DMS53 treated with DMSO at 0.1 percent for 48 hours (cell line): Measurements from ENCODE around the gene PPP1R26.
"Not testable (repeated sequence)": the region's sequence is repeated elsewhere in the genome, so short reads cannot be mapped to it uniquely, and the experiment has no call there.

ENCODE experiments used
- DNase-seq: peaks from one replicate; lab custom pipeline; 2025; ENCODE audit not compliant: unreplicated experiment; lab: John Stamatoyannopoulos, UW

The PPP1R26 gene, protein sequence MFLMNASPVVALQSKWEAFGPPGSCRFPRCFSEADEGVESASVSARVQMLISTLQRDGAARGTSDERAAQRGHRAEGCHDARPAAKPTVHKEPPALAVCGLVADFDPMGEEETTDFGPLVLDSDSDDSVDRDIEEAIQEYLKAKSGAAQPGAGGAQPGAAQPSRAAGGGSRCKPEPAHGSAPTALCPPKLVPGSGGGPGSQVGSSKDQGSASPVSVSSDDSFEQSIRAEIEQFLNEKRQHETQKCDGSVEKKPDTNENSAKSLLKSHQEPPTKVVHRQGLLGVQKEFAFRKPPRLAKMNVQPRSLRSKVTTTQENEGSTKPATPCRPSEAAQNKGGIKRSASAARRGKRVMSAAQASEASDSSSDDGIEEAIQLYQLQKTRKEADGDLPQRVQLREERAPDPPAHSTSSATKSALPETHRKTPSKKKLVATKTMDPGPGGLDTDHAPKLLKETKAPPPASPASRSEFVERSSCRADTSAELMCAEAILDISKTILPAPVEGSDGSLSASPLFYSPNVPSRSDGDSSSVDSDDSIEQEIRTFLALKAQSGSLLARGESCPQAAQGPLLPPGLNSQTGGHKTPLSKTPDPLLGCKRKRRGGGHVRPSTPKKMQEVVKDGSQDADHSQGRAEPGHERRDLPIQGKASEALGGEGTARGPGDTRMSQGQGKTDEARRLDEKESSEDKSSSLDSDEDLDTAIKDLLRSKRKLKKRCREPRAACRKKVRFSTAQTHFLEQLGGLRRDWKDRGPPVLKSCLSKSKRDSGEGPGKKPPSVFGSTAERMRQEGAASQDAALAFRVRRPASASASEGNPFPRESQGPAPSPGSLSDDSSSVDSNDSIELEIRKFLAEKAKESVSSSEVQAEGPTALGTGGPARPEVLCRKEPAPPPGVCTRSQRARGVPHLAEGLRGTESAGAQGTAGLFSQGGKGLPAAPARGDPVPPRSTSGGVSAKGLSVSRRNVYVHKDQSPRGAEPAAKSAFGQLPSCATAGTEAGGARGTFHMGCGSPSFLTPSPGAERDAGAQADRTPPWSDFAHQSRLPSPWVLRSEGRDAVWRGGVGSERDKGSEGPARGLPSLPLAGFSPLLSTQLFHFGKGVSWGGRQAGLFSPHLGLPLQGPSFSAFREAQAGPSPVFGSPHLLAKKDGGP (N-terminal part only)

DNA sequence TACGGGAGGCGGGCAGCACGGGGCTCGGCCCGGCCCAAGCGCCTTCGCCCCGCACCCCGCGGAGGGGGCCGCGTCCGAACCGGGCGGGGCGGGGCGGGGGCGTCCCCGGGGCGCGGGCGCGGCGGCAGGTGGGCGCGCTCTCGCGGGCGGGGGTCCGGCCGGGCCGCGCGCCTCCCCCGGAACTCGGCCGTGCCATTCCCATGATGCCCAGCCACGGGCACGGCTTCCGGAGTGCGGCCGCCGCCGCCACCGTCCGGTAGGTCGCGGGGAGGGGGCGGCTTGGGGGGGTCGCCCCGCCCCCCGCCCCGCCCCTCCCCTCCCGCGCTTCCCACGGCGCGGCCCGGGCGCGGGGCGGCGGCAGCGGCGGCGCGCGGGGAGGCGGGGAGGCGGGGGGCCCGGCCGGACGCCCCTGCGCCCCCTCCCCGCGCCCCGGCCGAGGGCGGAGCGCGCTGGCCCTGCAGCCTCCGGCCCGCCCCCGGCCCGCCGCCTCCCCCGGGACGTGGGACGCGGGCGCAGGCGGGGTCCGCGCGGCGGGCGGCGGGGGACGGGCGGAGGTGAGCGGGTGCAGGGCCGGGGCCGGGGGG lies at the start of gene PPP1R26:
Gene PPP1R26 (plus strand): TSS at position 314 of the 584 bp plus-strand sequence. CDS start 4,729 bp downstream, outside the sequence.
- peak; percentile 10 for DNase-seq

DNA sequence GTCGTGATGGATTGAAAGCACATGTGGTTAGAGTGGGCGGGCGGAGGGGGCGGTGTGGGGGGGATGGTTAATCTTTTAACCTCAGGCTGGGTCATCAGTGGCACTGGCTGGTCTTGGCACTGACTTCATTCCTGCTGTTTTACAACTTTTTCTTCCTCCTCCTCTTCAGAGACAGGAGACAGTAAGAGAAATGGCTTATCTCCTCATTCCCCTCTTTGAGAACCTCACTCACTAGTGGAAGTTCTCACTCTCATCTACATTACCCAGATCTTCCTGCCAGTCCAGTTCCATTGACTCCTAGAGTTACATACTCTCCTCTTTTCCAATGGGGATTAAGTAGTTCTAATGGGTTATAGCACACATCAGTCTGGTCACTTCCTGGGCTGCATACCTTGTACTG lies 42.3 kb upstream of the PPP1R26 start:
- no peak for DNase-seq

DNA sequence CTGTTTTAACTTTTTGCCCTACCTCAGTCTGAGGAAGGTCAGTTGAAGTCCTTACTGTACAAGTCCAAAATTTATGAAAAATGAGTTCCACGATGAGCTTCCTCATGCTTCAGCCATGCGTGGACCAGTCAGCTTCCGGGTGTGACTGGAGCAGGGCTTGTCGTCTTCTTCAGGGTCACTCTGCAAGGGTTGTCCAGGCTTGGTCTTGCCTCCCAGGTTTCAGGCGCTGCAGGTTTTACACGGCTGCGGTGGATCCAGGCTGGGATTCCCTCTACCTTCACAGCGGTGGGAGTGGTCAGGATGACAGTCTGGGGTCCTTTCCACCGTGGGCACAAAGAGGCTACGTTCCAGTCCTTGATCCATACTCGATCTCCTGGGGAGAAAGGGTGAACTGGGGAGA lies 41.9 kb upstream of the PPP1R26 start:
- DNase-seq = not testable (repeated sequence)

DNA sequence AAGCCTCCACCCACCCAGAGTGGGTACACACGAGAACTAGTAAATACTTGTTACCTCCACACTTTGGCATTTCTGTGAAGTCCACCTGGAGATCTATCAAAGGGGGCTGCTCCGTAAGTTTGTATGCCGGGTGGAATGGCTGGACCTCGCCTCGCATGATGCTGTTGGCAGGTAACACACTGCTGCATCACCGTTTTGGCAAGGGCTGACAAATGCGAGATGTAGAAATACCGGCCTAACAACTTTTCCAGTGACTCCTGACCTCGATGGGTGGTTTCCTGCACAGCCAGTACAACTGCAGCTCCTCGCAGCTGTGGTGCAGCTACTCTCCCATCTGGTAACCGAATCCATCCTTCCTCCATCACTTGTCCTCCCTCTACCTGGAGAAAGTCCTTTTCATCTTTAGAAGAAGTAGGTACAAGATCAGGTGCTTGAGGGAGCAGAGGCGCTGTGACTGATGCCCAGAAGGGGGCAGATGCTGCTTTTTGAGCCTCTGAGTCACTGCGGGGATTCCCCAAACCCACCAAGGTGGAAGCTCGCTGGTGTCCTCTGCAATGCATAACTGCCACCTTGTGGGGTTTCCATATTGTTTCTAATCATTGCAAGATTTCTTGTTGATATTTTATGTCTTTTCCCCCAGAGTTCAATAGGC lies 40.9 kb upstream of the PPP1R26 start:
- not testable (repeated sequence) for DNase-seq

DNA sequence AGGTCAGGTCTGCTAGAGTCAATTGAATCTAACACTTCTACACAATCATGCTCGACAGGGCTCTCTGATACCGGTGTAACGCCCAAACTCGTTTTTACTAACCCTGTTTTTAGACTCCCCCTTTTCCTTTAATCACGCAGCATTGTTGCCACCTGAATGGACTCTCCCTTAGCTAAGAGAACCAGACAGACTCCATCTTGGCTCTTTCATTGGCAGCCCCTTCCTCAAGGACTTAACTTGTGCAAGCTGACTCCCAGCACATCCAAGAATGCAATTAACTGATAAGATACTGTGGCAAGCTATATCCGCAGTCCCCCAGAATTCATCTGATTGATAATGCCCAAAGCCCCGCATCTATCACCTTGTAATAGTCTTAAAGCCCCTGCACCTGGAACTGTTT lies 40.1 kb upstream of the PPP1R26 start:
- not testable (repeated sequence) for DNase-seq

DNA sequence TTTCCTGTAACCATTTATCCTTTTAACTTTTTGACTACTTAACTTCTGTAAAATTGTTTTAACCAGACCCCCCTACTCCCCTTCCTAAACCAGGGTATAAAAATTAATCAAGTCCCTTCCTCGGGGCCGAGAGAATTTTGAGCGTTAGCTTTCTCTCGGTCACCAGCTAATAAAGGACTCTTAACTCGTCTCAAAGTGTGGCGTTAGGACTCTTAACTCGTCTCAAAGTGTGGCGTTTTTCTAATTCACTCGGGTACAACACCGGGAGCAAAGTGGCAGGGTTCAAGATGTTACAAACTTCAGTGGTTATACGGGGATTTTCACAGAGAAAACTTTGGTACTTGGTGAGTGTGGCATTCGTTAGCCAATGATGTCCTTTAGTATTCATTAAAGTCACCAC lies 39.7 kb upstream of the PPP1R26 start:
- no peak for DNase-seq

DNA sequence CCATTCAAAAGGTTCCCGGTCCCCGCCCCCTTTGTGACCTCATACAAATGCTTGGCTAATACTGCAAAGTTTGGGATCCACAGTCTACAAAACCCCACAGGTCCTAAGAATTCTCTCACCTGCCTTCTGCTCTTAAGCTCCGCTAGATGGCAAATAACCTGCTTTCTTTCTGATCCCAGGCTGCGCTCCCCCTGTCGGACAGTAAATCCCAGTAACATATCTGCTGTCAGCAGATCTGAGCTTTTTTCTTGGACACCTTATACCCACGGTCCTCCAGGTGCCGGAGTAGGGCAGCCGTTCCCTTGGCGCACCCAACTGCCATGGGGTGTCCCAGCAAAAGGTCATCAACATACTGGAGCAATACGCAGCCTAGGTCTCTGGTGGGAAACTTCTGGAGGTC lies 39.0 kb upstream of the PPP1R26 start:
- DNase-seq = no peak

DNA sequence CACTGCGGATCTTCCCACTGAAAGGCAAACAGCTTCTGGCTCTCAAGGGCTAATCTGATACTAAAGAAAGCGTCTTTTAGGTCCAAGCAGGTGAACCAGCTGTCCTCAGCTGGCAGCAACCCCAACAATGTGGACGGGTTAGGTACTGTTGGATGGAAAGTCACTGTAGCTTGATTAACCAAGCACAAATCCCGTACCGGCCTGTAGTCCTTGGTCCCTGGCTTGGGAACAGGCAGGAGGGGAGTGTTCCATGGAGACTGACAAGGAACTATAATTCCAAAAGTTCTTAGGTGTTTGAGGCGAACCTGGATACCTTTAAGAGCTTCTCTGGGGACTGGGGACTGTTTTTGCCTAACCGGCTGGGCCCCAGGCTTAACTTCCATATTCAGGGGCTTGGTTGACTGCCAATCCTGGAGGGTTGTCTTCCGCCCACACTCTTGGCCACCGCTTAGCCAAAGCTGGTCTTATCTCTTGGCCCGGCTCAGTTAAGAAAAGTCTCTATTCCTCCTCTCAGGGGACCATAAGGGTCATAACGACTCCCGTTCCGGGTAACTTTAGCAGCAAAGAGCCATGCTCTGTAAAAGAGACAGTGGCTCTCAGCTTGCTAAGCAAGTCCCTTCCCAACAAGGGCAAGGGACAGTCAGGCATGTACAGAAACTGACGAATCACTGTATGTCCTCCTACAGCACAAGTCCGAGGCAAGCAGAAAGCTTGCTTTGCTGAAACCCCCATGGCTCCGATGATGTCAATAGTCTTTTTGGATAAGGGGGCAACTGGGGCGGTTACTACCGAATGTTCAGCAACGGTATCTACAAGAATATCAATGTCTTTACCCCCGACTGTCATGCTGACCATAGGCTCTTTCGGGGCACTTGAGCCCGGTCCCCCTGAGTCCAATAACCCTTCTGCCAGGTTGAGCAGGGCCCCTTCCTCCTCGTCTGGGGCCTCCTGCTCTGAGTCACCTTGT lies 38.2 kb upstream of the PPP1R26 start:
- not testable (repeated sequence) for DNase-seq

DNA sequence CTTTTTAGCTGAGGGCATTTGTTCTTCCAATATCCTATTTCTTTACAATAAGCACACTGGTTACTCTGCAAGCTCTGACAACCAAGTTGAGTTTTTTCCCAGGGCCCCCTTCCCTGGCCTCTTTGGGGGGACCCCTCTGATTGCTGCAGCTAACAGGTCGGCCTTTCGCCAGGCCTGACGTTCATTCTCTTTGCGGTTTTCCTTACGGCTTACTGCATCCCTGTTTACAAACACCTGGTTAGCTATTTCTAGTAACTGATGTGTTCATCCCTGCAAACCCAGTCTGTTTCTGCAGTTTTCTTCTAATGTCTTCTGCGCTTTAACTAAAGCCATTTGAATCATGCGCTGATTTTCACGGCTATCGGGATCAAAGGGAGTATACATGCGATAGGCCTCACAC lies 37.5 kb upstream of the PPP1R26 start:
- DNase-seq = no peak

DNA sequence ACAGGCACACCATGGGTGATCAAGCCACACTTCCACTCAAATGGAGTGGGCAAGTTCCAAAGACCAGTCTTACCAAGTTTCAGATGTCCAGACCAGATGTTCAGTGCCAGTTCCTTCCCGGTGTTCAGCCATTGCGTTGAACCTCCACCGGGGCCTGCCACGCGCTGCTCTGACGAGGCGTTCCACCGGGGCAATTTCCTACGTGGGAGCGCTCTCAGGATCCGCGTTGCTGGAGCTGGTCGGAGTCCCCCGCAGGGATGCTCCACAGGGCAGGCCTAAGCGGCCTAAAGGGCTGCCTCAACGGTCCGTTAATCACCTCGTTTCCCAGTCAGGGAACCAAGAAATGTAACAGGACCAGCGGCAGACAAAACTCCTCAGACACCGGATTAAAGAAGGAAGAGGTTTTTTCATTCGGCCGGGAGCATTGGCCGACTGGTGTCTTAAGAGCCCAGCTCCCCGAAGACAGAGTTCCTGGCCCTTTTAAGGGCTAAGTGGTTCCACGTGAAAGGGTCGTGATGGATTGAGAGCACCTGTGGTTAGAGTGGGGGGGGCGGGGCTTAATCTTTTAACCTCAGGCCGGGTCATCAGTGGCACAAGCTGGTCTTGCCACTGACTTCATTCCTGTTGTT lies 35.7 kb upstream of the PPP1R26 start:
- DNase-seq = no peak

DNA sequence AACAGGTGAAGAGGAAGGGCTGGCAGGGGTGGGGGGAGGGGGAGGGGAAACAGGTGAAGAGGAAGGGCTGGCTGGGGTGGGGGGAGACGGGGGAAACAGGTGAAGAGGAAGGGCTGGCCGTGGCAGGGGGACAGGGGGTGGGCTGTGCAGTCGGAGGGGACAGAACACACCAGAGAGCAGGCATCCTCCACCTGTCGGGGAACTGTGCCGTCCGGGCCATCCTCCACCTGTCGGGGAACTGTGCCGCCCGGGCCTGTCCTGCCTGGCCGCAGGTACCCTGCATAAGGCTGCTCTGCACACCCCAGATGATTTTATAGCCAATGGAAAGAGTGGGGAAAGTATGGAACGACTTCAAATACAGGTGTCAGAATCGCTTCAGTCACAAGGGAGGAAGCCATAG lies 32.5 kb upstream of the PPP1R26 start:
- no peak for DNase-seq

DNA sequence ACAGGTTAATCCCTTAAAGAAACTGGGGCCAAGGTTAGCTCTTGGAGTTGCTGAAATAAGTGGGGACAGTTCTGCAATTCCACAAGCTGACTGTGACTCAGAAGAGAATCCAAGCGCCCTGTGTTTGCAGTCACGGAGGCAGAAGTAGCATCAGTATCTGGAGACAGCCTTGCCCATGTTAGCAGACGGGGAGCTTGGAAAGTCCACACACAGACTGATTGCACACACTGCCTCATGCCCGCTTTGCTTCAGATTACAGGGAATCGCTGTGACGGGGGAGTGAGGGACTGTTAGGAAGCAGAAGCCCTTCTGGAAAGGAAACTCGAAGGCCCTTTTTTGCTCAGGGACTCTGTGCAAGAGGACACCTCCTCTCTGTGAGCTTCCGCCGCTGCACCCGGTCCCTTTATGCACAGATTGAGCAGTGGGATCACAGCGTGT lies 30.9 kb upstream of the PPP1R26 start:
- no peak for DNase-seq

DNA sequence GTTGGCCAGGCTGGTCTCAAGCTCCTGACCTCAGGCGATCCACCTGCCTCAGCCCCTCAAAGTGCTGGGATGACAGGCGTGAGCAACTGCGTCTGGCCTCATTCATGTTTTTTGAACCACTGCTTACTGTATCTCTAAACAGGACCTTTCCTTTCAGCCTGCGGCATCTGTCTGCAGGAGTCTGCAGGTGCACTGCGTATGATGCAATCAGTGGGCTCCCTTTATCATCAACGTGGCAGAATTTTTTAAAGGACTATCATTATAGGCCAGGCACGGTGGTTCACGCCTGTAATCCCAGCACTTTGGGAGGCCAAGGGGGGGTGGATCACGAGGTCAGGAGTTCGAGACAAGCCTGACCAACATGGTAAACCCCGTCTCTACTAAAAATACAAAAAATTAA lies 30.1 kb upstream of the PPP1R26 start:
- DNase-seq = peak; percentile 2

DNA sequence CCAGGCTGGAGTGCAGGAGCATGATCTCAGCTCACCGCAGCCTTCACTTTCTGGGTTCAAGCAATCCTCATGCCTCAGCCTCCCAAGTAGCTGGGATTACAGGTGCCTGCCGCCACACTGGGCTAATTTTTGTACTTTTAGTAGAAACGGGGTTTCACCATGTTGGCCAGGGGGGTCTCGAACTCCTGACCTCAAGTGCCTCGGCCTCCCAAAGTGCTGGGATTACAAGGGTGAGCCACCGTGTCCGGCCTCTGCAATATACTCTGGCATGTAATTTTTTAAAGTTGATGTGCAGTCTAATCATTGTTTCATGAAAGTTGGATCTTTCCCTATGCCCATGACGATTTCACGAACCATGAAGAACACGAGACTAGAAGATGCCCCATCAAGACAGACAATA lies 28.6 kb upstream of the PPP1R26 start:
- no peak for DNase-seq

DNA sequence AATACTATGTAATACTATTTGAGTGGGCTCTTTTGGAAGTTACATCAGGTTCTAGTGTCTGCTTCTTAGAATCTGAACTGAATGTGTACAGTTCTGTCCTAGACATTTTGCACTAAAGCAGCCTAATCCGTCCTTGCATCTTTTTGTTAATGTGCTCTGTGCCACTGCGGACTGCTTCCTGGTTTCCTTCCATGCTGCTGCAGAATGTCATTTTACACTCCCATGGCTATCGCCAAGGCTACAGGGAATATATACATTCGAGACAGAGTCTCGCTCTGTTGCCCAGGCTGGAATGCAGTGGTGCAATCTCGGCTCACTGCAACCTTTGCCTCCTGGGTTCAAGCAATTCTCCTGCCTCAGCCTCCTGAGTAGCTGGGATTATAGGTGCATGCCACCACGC lies 27.7 kb upstream of the PPP1R26 start:
- not testable (repeated sequence) for DNase-seq

DNA sequence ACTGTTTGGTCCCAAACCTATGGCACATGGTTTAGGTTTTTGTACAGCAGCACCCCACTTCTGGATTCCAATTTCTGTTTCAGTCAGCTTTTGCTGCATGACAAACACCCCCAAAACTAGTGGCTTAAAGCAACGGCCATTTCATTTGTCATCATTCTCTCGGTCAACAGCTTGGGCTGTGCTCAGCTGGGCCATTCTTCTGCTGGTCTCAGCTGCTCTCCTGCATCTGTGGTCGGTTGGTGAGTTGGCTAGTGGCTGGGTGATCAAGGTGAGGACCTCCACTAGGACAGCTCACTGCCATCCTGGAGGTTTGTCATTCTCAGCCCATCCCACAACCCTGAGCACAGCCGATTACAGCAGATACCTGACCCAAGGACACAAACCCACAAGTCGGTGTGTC lies 24.8 kb upstream of the PPP1R26 start:
- no peak for DNase-seq

DNA sequence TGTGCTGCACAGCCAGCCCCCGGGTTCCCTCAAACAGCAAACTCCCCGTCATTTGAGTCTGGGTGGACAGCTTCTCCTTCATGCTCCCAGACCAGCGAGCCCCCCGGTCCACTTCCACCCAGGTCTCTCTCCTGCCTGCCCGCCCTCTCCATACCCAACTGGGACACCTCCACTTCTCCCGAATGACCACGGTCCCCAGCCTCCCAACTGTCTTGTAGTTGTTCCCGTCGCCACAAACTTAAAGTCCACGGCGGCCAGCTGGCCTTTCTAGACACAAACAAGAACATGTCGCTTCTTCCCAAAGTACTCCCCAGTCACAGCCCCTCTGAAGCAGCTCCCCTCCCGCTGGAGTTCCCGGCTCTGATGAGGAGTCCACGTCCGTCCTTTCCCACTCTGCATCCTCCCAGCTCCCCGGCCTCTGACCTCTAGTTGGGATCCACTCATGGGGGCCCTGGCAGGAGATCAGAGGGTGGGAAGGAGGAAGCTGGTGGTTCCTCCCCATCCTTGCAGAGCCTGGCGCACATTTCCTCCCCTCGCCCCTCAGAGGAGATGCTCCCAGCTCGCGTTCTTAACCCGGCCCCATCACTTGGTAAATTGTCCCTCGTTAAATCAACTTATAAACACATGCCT lies 24.1 kb upstream of the PPP1R26 start:
- no peak for DNase-seq

DNA sequence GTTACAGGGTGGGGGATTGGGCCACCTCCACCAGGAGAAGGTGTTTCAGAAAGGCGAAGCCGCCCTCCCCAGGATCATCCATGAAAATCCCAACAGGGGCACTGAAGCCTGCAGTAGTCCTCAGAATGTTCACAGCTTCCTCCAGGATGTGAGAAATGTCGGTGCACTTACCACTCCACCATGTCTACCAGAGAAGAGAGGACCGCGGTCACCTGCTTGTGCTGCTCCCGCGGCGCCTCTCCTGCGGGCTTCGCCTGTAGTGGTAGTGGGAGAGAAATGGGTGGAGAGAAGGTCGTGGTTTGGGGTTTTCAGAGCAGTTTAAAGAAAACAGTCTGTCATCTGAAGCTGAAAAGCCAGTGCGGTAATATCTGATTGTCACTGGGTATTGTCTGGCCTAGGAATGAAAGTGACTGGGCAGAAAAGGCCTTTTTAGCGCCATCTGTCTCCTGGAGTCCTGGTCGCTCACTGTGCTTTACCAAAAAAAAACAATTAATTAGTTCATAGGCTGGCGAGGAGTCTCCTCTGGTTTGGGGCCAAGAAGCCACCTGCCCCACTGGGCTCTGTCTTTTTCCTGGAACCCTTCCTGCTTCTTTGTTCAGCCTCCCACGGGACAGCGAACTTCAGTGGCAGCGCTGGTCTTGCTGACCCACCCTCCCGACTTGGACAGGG lies 23.0 kb upstream of the PPP1R26 start:
- DNase-seq = no peak
